Measurements from ENCODE around the gene HMSD. TPM values are rescaled to one million over a fixed set of nuclear protein-coding genes. Genes with fewer than 3 reads are reported as not detected.
"Not testable (repeated sequence)": the region's sequence is repeated elsewhere in the genome, so short reads cannot be mapped to it uniquely, and the experiment has no call there.

HMSD gene
- total and polyA plus RNA-seq, 2 of the 4 experiments (the other 2 are of a cell fraction) = 0.17 to 0.36 TPM

- Histone ChIP-seq H3K4me2 (ENCODE audit: low read depth, low read length) (no peak overlapping the region), H3K9ac (ENCODE audit: low read depth, low read length) (no peak overlapping the region), H2BK20ac (ENCODE audit: low read depth, low read length) (no peak overlapping the region), H2AK5ac (ENCODE audit: low read depth, low read length) (no peak overlapping the region), H4K91ac (ENCODE audit: insufficient read depth, low read depth, low read length) (no peak overlapping the region), H2AFZ (replicated peaks; ENCODE audit: low read length, poor library complexity) (no peak overlapping the region), H3K27ac (ENCODE audit: insufficient read depth, low read length) (no peak overlapping the region), H3K23ac (ENCODE audit: low read depth, low read length) (no peak overlapping the region), H3K79me1 (ENCODE audit: low read depth in 1 of 2, low read length in 2 of 2) (no peaks in the 10 kb centered on the region), H3K4me3 (ENCODE audit: insufficient read depth, low read depth, low read length) (no peak overlapping the region), H2BK120ac (ENCODE audit: low read depth, low read length) (no peak overlapping the region), H3K18ac (ENCODE audit: low read depth, low read length) (no peak overlapping the region), H3K9me1 (ENCODE audit: insufficient read depth, low read length) (no peaks in the 10 kb centered on the region), H3K4ac (ENCODE audit: low read depth, low read length) (no peak overlapping the region), H2BK15ac (ENCODE audit: low read depth, low read length) (no peak overlapping the region), H3K9me3 (ENCODE audit: control insufficient read depth, insufficient read depth, low read length) (no peaks in the 10 kb centered on the region), H4K8ac (ENCODE audit: low read depth in 2 of 2, low read length in 2 of 2) (no peak overlapping the region), H3K14ac (replicated peaks; ENCODE audit: low read depth, low read length) (no peak overlapping the region), H3K36me3 (ENCODE audit: control insufficient read depth, insufficient read depth, low read length) (no peaks in the 10 kb centered on the region), H3K27me3 (ENCODE audit: control insufficient read depth, insufficient read depth, low read length) (peaks cover 20% of the 10 kb centered on the region), H4K5ac (ENCODE audit: low read depth, low read length) (no peak overlapping the region), H2AK9ac (replicated peaks; ENCODE audit: low read depth, low read length, poor library complexity) (no peak overlapping the region), H3K4me1 (ENCODE audit: control insufficient read depth, insufficient read depth, low read length) (no peaks in the 10 kb centered on the region), H3K56ac (ENCODE audit: extremely low read depth, insufficient read depth, low read length) (no peak overlapping the region), H4K20me1 (ENCODE audit: insufficient read depth, low read length) (no peaks in the 10 kb centered on the region), H2BK5ac (ENCODE audit: low read depth, low read length, poor library complexity, severe bottlenecking) (no peak overlapping the region)
- in situ Hi-C loops (cut with MboI; ENCODE audit: low sequenced_read_pairs) = no loop called here
- TF ChIP-seq ELK1 (IDR thresholded peaks at IDR 0.05; ENCODE audit: borderline replicate concordance, low read depth, low read length) = no peak
- no TSS peak for BruUV-seq (replicated peaks)
- intact Hi-C loops (cut with micrococcal nuclease) = no loop called here
- CTCF ChIA-PET = no interaction called here
- WGBS, 2 experiments (ENCODE audit: extremely low coverage in 2 of 2, insufficient read length in 1 of 2) = no CpG with 5 or more reads among the region's 8 CpGs
- POLR2A ChIA-PET (ENCODE audit: unreplicated experiment) = no interaction called here
- no peak for ATAC-seq (ENCODE audit: low read depth)
- no peak for DNase-seq
- dilution Hi-C loops (cut with HindIII; ENCODE audit: low sequenced_read_pairs, unreplicated experiment) = no loop called here
These were observed 9.1 kb upstream of the HMSD start for GRCh38 chr18:63940008-63940407.

- CTCF ChIA-PET; H4K5ac ChIP-seq (ENCODE audit: low read depth, low read length); H3K9me1 ChIP-seq (ENCODE audit: insufficient read depth, low read length); H3K4me3 ChIP-seq (ENCODE audit: insufficient read depth, low read depth, low read length); BruUV-seq (replicated peaks); ATAC-seq (ENCODE audit: low read depth); H2BK20ac ChIP-seq (ENCODE audit: low read depth, low read length); H2BK15ac ChIP-seq (ENCODE audit: low read depth, low read length); dilution Hi-C loops (cut with HindIII; ENCODE audit: low sequenced_read_pairs, unreplicated experiment); H2BK5ac ChIP-seq (ENCODE audit: low read depth, low read length, poor library complexity, severe bottlenecking); in situ Hi-C loops (cut with MboI; ENCODE audit: low sequenced_read_pairs); H3K4ac ChIP-seq (ENCODE audit: low read depth, low read length); POLR2A ChIA-PET (ENCODE audit: unreplicated experiment); H3K23ac ChIP-seq (ENCODE audit: low read depth, low read length); H4K8ac ChIP-seq (ENCODE audit: low read depth in 2 of 2, low read length in 2 of 2); intact Hi-C loops (cut with micrococcal nuclease); H3K14ac ChIP-seq (replicated peaks; ENCODE audit: low read depth, low read length); H3K18ac ChIP-seq (ENCODE audit: low read depth, low read length); H3K4me2 ChIP-seq (ENCODE audit: low read depth, low read length); H3K9ac ChIP-seq (ENCODE audit: low read depth, low read length); H2BK120ac ChIP-seq (ENCODE audit: low read depth, low read length); H2AK5ac ChIP-seq (ENCODE audit: low read depth, low read length); H2AK9ac ChIP-seq (replicated peaks; ENCODE audit: low read depth, low read length, poor library complexity); H3K9me3 ChIP-seq (ENCODE audit: control insufficient read depth, insufficient read depth, low read length); H3K27ac ChIP-seq (ENCODE audit: insufficient read depth, low read length); H3K4me1 ChIP-seq (ENCODE audit: control insufficient read depth, insufficient read depth, low read length); H4K91ac ChIP-seq (ENCODE audit: insufficient read depth, low read depth, low read length); H3K79me1 ChIP-seq (ENCODE audit: low read depth in 1 of 2, low read length in 2 of 2); H4K20me1 ChIP-seq (ENCODE audit: insufficient read depth, low read length); H3K36me3 ChIP-seq (ENCODE audit: control insufficient read depth, insufficient read depth, low read length); H2AFZ ChIP-seq (replicated peaks; ENCODE audit: low read length, poor library complexity); DNase-seq; H3K56ac ChIP-seq (ENCODE audit: extremely low read depth, insufficient read depth, low read length): not testable (repeated sequence)
- WGBS, 2 experiments (ENCODE audit: extremely low coverage in 2 of 2, insufficient read length in 1 of 2) = no CpG with 5 or more reads among the region's 17 CpGs
- H3K27me3 ChIP-seq (ENCODE audit: control insufficient read depth, insufficient read depth, low read length) = peaks cover 20% of the 10 kb centered on the region
These were observed 8.5 kb upstream of the HMSD start for GRCh38 chr18:63940543-63941050.

Measured in IMR-90 (cell line).